Breast epithelium (tissue), 3 donors: ENCODE results near the gene PDXP.

Experiments
- POLR2A ChIP-seq: fragments of 450-650 bp; IDR thresholded peaks from one replicate; pipeline ENCODE4 v1.6.1; 2016; ENCODE audit warnings: antibody characterized with exemption, mild to moderate bottlenecking, moderate library complexity
- POLR2AphosphoS5 ChIP-seq, 3 donors: sonication (generic); formaldehyde crosslinking; IDR thresholded peaks; one replicate each; pipeline ENCODE4 v1.6.1; 2017; ENCODE audit warnings: antibody characterized with exemption in 3 of 3
- TF ChIP-seq, protein P1 (sequence below), 3 donors: fragments of 450-650 bp; IDR thresholded peaks; one replicate each; pipeline ENCODE4 v1.5.1; 2016 to 2017; ENCODE audit warnings: antibody characterized with exemption in 3 of 3, mild to moderate bottlenecking in 3 of 3, moderate library complexity in 3 of 3

DNA sequence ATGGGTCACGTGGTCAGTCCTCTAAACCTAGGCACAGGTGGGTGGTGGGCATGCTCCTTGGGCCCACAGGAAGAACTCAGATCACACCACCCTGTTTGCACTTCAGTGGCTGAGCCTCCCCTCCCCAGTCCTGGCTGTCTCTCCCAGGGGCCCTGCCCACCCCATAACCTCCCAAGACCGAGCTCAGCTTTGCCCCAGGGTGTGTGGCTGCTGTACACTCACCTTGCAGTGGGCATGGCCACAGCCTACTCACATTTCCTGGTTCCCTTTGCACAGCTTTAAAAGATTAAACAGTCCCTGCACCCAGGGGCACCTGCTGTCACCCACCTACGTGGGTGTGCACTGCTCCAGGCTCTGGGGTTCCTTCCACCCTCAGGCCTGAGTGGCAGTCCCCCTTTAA is 52.2 kb downstream of the PDXP start:
- TF ChIP-seq, protein P1, sequence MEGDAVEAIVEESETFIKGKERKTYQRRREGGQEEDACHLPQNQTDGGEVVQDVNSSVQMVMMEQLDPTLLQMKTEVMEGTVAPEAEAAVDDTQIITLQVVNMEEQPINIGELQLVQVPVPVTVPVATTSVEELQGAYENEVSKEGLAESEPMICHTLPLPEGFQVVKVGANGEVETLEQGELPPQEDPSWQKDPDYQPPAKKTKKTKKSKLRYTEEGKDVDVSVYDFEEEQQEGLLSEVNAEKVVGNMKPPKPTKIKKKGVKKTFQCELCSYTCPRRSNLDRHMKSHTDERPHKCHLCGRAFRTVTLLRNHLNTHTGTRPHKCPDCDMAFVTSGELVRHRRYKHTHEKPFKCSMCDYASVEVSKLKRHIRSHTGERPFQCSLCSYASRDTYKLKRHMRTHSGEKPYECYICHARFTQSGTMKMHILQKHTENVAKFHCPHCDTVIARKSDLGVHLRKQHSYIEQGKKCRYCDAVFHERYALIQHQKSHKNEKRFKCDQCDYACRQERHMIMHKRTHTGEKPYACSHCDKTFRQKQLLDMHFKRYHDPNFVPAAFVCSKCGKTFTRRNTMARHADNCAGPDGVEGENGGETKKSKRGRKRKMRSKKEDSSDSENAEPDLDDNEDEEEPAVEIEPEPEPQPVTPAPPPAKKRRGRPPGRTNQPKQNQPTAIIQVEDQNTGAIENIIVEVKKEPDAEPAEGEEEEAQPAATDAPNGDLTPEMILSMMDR (IDR thresholded peaks at IDR 0.05): no peak
- no peak for TF ChIP-seq POLR2A
- TF ChIP-seq POLR2AphosphoS5 (IDR thresholded peaks at IDR 0.05): no peak
